ENCODE data around the gene PLLP. TPM values are rescaled to one million over a fixed set of nuclear protein-coding genes. Genes with fewer than 3 reads are reported as not detected.

The PLLP gene
- polyA plus RNA-seq, 10 donors = 0.55 to 2.4 (median 1.2) TPM

DNA sequence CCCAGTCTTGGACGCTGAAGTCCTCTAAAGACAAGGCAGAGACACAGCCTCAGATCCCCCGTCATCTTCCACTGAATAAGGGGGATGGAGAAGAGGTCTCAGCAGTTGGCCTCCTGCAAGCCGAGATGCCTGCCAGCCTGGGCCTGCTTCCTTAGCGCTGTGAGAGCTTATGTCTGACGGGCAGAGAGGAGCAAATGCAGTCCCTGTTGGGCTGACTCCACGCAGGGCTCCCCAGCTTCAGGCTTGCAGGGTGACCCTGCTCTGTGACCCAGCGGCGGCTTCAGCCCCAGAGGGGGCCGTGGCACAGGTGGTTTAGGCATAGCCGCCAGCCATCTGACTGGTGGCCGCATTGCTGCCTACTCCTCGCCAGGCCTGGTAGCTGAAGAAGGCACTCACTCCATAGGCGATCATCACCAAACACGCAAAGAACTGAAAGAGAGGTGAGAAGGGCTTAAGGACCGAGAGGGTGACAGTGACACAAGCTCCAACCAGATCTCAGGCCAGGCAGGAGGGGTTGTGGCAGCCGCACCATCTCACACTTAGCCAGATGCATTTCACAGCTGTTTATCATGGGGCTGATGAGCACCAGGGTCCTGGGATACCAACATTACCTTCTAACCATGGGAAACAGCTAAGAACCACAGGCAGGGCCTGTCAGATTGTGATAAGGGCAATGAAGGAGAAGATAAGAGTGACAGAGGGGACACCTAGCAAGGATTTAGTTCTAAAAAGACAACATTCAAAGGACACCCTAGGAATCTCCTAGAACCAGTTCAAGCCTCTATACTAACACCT is 27.7 kb downstream of the PLLP start:
- DNase-seq = no peak

DNA sequence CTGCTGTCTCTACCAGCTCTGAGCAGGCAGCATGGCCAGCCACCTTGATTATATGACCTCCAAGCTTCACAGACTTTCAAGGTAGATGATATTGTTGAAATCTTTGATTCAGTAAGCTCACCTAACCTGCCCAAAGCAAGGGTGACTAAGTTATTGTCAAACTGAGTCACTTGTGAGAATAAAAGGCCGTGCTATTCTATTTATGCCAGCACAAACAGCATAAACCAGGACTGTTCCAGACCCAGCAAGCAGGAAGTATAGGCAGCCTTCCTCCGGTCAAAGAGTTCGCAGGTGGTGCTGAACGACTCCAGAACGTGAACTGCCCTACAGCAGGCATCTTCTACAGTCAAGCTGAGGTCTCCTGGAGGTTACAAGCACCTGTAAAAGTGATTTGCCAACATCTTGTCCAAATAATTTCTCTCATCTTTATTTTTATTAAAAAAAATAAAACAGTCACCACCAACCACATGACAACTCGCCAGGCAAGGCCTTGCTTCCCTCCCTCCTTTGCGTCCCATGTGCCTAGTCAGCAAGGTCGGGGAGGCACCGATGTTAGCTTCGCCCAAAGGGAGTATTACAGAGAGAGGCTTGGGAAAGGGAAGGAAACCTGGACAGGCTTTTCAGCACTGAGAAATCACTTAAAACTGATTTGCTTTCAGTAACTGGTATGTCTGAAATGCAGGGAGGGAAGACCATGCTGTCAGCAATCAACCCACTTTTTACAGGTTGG is 28.6 kb downstream of the PLLP start:
- no peak for DNase-seq

DNA sequence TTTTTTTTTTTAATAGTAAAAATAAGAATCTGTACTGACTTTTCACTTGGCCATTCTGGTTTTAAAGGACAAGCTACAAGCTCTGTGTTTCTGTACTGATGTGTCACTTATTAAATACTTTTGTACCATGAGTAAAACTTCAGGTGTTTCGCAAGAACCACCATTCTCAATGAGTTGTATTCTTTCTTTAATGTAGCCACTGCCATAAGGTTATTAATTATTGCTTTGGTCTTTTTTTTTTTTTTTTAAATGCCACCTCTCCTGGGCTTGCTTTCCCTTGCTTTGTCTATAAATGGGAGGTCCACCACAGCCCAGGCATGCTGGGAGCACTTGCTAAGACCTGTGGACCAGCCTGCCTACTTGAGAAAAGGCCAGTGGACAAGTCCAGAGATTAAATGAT is 31.0 kb downstream of the PLLP start:
- no peak for DNase-seq

DNA sequence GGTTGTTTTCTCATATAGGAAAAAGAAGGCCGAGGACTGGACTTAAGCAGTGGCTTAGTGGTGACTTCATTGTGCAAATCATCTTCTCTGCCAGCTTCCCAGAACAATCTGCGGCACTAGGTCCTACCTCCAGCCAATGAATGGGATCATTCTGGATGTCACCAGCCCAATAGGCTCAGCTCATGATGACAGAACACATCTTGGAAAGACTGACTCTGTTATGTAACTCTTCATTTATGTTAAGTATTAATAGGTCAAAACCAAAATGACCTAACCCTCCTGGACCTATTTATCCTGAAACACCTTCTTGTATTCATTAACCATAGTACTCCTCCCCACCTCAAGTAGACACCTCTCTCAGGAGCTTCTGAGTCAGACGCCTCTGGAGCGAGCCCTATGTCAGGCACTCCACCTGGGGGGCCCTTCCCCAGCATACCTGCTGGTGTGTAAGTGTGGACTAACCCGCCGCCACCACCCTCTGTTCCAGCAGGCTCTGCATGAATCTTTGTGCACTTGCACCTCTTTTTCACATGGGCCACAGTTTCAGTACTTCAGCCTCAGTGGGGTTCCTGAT is 32.2 kb downstream of the PLLP start:
- DNase-seq = no peak

DNA sequence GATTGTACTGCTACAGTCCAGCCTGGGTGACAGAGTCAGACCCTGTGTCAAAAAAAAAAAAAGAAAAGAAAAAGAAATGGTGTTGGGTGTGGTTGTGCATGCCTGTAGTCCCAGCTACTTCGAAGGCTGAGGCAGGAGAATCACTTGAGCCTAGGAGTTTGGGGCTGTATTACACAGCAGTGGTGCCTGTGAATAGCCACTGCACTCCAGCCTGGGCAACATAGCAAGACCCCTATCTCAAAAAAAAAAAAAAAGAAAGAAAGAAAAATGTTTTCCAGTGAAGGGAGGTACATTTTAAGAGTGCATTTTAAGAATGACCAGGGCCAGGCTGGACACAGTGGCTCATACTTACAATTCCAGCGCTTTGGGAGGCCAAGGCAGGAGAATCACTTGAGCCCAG is 33.1 kb downstream of the PLLP start:
- DNase-seq = no peak

DNA sequence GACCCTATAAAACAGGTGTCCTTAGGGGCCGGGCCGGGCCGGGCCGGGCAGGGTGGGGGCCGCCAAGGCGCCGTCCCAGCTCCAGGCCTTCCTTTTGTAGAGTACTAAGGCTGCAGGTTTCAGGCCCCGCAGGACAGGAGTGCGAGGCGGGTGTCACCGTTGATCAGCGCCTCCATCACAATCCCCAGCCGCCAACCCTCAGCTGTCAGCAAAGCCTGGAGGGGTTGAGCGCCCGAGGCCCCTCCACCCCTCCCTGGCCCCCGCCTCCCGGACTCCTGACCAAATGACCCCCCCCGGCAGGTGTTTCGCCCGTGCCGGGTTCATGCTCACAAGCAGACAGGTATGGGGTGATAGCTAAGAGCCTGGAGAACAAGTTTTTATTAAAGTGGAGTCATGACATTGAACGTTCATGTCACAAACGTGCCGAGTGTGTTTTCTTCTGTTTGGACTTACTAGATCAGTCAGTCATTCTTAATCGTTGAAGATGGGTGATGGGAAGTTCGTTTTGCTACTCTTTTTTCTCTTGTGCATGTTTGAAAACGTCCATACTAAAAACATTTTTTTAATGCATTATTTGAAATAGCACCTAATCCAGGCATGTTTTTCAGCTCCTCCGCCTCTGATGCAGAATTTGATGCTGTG is 38.9 kb downstream of the PLLP start:
- peak in 2 of 3 donors; percentile 15 to 46 for DNase-seq

DNA sequence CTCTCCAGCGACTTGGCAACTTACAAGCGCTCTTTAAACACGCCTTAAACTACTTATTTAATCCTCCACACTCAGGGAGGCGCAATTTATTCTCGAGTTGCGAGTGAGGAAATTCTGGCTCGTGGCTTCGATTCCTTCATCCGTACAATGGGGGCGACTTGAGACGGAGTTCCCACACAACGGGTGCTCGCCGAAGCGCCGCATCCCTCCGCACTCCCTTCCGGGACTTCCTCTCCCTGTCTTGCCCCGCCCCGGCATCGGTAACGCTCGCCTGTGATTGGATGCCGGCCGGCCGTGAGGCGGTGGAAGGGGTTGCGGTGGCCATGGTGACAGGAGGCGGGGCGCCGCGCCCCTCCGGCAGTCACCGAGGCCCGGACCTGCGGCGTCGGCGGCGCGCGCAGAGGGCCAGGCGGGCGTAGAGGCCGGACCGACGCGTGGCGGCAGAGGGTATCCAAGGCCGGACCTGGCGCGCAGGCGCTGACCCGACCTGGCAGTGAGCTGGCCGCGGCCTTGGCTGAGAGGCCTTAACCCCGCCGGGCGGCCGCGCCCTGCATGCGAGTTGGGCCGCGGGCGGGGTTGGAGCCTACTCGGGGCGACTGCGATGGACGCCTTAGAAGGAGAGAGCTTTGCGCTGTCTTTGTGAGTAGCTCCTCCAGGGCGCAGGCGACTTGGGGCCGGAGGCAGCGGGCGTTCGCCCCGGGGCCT is 39.6 kb downstream of the PLLP start, which contains the start of gene ARL2BP:
Gene ARL2BP, plus strand, starts transcription at position 493 of the 705 bp plus-strand sequence. Its CDS starts 109 bp downstream, at position 602.
- peak; percentile 96 to 99 (median 97) for DNase-seq

DNA sequence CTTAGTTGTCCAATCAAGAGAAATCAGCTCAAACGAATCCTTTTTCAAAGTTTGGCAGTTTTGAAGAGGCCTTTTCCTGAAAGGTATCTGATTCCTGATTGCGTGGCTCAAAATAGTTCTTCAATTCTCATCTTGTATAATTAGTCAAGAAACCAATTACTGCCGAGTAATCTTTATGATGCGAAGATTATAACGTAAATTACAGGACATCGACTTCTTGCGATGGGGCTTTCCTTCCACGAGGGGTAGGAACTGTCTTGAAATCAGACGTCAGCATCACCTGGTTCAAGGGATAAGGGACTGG is 40.1 kb downstream of the PLLP start:
- DNase-seq = no peak

DNA sequence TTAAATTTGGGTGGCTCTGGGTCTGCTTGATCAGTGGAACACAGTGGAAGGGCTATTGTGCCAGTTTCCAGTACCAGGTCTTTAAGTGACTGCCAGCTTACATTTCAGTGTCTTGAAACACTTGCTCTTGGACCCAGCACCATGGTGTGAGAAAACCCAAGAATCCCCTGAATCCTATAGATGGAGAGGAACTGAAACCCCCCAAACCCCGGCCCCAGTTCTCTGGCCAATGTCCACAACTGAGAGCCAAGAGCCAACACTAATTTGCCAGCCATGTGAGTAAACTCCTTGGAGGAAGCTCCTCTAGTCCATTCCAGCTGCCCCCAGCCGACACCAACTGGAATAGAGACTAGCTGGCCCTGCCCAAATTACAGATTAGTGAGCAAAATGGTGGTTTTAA is 41.8 kb downstream of the PLLP start:
- DNase-seq = no peak

DNA sequence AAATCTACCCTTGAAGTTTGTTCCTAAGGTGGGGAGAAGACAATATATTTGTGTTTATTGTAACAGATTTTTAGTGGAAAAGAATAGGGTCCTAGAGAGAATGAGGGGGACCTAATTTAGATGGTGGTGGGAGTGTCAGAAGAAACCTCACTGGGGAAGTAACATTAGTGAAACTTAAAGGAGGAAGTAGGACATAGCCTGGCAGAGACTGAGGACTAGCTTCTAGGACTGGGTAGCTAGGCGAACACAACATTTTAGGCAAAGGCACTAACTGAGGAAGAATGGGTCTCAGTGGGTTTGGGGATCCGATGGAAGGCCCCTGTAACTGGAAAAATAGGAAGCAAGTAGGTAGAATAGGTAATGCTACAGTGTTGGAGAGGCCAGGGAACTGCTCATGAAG is 43.6 kb downstream of the PLLP start:
- DNase-seq = no peak

DNA sequence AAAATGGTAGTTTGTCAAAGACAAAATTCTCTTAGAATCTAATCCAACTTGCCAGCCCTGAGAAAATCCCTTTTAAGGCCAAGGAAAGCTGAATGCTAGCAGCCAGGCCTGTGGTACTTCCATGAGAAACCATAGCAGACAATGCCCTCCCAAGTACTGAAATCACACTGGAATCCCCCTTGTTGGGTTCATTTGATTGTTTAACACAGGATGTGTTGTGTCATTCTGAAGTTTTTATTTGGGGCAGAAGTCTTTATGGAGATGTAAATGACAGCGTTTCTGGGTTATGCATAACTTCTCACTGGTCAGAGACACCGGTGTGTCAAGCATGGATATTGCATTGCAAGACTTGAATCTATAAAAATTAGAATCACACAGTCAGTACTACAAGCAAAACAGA is 45.4 kb downstream of the PLLP start:
- no peak for DNase-seq

DNA sequence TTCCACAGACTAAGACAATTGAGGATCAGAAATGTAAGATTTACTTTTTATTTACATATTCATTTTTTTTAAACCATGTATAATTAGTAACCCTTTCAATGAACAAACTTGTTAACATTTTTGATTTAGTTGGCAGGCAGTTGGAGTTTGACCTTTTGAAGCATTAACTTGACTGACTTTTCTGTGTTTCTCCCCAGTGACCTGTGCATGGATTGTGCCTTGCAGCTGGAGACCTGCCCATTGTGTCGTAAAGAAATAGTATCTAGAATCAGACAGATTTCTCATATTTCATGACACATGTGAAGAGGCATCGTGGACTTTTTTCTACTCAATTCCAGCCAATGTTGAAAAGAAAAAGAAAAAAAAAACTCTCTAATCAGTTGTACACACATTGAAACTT is 45.8 kb downstream of the PLLP start:
- no peak for DNase-seq

DNA sequence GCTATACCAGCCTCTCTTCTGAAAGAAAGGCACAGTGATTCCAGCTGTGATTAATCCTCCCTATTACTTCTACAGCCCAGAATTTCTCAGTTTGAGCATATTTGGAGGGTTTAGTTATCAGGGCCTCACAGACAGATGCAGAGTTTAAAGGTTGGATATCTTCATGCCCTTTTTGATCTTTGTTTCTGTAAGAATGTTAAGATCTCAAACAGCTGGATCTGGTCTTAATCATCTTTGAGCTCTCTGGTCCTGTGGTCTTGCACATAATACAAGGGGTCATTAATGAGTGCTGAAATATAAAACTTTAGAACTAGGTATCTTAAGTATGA is 48.5 kb downstream of the PLLP start:
- no peak for DNase-seq

DNA sequence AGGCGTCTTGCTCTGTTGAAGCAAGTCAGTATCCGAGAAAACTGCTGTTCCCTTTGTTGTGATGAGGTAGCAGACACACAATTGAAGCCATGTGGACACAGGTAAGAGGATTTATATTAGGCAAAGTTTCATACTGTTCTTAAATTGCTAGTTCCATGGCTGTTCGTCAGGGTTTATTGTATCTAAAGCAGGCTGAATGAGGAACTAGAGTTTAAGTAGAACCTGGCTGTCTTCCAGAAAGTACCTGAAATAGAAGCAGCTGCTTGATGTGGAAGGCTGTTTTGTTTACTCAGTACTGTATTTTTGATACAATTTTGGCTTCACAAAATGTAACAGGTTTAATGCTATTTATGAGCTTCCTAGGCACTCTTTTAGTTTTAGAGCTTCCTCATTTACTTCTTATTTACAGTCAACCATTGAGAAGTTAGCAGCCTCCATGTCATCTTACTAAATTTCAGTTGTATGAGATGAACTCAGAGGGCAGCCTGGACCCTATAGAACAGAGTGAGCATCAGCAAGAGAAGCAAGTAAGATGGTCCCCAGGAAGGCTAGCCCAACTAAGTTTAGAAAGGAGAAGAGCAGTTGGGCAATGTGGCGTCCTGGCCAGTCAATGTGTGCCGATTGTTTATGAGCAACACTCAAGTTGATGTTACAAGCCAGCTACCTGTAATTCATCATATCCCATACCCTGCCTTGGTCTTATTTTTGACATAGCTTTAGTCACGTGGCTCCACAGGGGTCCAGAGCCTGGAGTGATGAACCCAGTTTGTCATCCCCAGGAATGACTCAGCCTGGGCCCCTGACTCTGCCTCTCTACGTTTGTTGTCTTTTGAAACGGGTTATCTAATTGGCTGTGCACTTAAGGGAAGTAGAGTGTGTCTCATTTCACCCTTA is 49.1 kb downstream of the PLLP start:
- DNase-seq = peak in 1 of 3 donors; percentile 55

DNA sequence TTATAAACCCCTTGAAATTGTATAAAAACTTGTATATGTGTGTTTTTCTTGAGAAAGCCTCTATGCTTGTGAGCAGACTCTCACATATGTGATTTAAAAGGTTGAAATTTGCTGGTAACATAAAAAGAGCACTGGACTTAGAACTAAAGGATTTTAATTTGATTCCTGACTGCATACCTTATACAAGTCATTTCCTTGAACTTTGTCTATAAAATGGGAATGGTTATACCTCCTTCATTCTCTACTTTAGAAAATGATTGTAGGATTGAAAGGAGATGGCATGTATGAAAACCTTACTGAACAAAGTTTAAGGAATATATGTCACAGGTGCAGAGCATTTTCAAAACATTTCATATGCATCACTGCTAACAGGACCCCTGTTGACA is 49.8 kb downstream of the PLLP start:
- no peak for DNase-seq

DNA sequence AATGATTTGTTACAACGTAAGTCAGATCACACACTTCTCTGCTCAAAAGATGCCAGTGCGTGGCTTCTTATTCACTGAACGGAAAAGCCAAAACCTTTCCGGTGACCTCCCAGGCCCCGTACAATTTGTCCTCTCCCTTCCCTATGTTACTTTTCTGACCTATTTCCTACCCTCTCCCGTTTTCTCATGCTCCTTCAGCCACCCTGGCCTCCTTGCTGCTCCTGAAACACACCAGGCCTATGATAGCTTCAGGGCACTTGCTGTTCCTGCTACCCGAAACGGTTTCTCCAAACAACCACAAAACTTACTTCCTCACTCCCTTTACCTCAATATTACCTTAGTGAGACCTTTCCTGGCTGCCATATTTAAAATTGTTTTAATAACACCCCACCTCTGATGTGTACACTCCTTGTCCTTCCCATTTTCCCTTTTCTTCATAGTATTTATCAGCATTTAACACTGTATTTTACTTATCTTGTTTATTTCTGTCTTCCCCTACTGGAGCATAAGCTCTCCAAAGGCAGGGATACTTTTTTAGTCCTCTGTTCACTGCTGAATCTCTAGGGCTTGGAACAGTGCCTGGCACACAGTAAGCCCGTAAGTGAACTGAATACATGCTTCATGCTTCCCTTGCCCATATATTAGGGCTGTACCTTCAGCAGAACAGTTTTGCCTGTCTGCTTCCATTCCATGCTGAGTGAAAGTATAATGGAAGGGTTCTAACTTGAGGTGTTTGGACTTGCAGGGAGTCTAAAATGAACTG is 50.3 kb downstream of the PLLP start:
- DNase-seq = no peak

DNA sequence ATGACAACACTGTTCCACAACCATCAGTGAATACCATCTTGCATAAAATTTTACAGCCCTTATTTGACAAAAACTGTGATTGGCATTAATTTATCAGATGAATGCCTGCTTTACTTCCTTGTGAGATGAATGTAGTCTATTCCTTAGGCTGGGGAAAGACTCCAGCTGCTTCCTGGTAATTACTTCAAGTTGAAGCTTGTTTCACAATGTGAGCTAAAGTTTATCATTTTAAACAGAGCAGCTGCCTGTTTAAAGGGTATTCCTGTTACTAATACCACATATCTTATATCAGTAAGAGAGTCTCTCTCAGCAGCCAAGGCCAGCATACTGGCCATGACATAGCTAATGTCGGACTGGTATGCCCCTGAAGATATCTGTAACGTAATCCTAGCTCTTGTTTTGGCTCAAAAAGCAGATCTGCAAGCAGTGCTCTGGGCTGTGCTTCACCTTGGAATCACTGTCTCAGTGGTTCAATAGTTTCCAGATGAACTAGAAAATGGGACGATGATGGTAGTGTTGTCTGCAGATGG is 52.6 kb downstream of the PLLP start:
- no peak for DNase-seq

DNA sequence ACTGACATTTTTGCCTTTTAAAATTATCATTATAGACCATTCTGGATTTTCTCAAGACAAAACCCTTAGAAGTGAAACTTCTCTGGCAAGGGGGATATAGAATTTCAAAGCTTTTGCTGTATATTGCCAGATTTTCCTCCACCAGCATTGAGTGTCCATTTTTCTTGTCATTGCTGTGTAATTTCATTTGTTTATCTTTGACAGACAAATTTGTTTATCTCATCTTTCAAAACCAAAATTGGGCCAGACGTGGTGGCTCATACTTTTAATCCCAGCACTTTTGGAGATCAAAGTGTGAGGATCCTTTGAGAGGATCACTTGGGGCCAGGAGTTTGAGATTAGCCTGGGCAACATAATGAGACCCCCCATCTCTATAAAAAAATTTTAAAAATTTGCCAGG is 55.4 kb downstream of the PLLP start:
- DNase-seq = no peak

DNA sequence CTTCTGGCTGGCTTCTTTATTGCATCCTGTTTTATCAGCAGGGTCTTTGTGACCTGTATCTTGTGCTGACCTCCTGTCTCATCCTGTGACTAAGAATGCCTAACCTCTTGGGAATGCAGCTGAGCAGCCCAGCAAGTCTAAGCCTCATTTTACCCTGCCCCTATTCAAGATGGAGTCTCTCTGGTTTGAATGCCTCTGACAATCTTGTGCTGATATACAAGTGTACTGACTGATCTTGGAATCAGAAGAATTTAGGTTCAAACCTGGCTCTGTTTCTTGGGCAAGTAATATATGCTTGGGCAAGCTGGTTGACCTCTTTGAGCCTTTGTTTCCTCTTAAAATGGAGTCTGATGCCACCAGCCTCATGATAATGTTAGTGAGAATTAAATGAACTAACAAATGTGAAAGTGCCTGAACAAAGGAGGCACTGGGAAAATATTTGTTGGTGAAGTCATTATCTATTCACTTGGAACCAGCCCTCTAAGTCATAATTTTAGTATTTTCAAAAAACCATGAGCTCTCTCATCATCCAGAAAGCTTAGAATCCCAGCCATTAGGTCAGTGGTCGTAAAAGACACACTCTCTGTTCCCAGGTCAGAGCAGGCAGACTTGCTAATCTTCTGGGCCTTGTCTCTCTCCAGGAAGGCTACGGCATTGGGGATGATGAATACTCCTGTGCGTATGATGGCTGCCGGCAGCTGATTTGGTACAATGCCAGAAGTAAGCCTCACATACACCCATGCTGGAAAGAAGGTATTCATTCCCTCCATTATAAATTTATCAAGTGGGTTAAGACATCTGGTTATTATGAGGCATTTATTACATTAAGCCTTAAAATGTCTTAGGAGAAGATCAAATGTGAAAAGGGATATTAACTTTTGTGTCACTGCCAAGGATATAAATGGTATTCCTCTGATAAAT is 57.5 kb downstream of the PLLP start:
- no peak for DNase-seq

Data from muscle of back (tissue), 11 donors.